WTC11 (cell line): ENCODE measurements around the gene HKDC1.

ENCODE experiments used
- CREM ChIP-seq: sonication (generic); formaldehyde crosslinking; IDR thresholded peaks from 2 replicates; pipeline ENCODE4 v1.8.1; 2022; ENCODE audit warnings: mild to moderate bottlenecking, missing genetic modification reagents, moderate library complexity
- CTCF ChIP-seq: fragments of 200-600 bp; IDR thresholded peaks from 2 replicates; pipeline ENCODE4 v1.8.0; 2022; ENCODE audit warnings: antibody characterized with exemption
- JUN ChIP-seq: sonication (generic); formaldehyde crosslinking; IDR thresholded peaks from 2 replicates; pipeline ENCODE4 v1.8.0; 2023; ENCODE audit warnings: mild to moderate bottlenecking, missing genetic modification reagents
- KAT7 ChIP-seq: sonication (generic); formaldehyde crosslinking; IDR thresholded peaks from 2 replicates; pipeline ENCODE4 v1.8.1; 2023; ENCODE audit warnings: missing genetic modification reagents, mild to moderate bottlenecking, borderline replicate concordance
- NFE2L1 ChIP-seq: sonication (generic); formaldehyde crosslinking; IDR thresholded peaks from 2 replicates; pipeline ENCODE4 v1.8.1; 2023; ENCODE audit warnings: missing genetic modification reagents
- SP1 ChIP-seq: sonication (generic); formaldehyde crosslinking; conservative IDR thresholded peaks from 2 replicates; pipeline ENCODE4 v1.8.1; 2022; ENCODE audit warnings: missing genetic modification reagents
- TEAD1 ChIP-seq: sonication (generic); formaldehyde crosslinking; IDR thresholded peaks from 2 replicates; pipeline ENCODE4 v1.8.0; 2022; ENCODE audit warnings: mild to moderate bottlenecking, missing genetic modification reagents
- USF1 ChIP-seq: sonication (generic); formaldehyde crosslinking; IDR thresholded peaks from 2 replicates; pipeline ENCODE4 v1.8.0; 2022; ENCODE audit warnings: mild to moderate bottlenecking, missing genetic modification reagents

GRCh38 chr10:69237528-69238159 lies 17.5 kb downstream of the HKDC1 start:
- TF ChIP-seq USF1 (CRISPR knock-in tag) (no peak), CTCF (peak; percentile 96), SP1 (CRISPR knock-in tag) (no peak), NFE2L1 (no peak), CREM (CRISPR knock-in tag) (no peak), JUN (CRISPR knock-in tag) (no peak), TEAD1 (CRISPR knock-in tag) (no peak), KAT7 (CRISPR knock-in tag) (no peak)
